HCT116 (cell line): Measurements from ENCODE around the gene SRD5A3. TPM values are rescaled to one million over a fixed set of nuclear protein-coding genes. Genes with fewer than 3 reads are reported as not detected.

Experiments used
- ATAC-seq: fragments of 200-7000 bp; cut with Tn5 transposase; 2 replicates; pipeline ENCODE4 v1.9.1; 2020; ENCODE audit warnings: mild to moderate bottlenecking, moderate library complexity
- BruUV-seq: library from RNA; stranded (reverse); fragments of 400-500 nt; replicated peaks from 2 replicates; lab custom pipeline; 2021; lab: Mats Ljungman, UMichigan
- CTCF ChIA-PET: fragments of 300-600 bp; sonication (Branson Sonifier 250); formaldehyde crosslinking; loops from one replicate; lab custom pipeline; 2021; ENCODE audit warnings: antibody characterized with exemption; lab: Charles Lee
- POLR2A ChIA-PET: fragments of 300-600, 350-600 bp; sonication (Branson Sonifier 250); formaldehyde crosslinking; loops from one replicate; lab custom pipeline; 2021; ENCODE audit warnings: antibody characterized with exemption; lab: Charles Lee
- RAD21 ChIA-PET, 2 experiments: fragments of 300-600 bp; sonication (Branson Sonifier 250); formaldehyde crosslinking; loops; one replicate each; lab custom pipeline; 2023; ENCODE audit warnings: low total read pairs in 2 of 2; ENCODE audit not compliant: uncharacterized antibody in 2 of 2, unreplicated experiment in 2 of 2, low non-redundant PET in 1 of 2; lab: Charles Lee
- DNase-seq: peaks from one replicate; pipeline ENCODE4 v3.0.0-alpha.2; 2010; ENCODE audit warnings: low read depth, low spot score
- H2AFZ ChIP-seq: fragments of 200-600 bp; shearing (Covaris generic), sonication (generic); 2 replicates; pipeline ENCODE4 v1.6.1; 2017; ENCODE audit warnings: low read depth, mixed run types, mixed read lengths, antibody characterized with exemption, low read length; ENCODE audit not compliant: poor library complexity, severe bottlenecking
- H3K27ac ChIP-seq: 2 replicates; pipeline ENCODE4 v1.5.1; 2012; ENCODE audit warnings: low read depth, low read length
- H3K27me3 ChIP-seq: fragments of 200-600 bp; sonication (generic); 2 replicates; pipeline ENCODE4 v1.6.1; 2016; ENCODE audit warnings: mixed run types, low read length, mixed read lengths; ENCODE audit not compliant: insufficient read depth
- H3K36me3 ChIP-seq, 2 experiments: fragments of 200-500 bp in 1 of 2; fragments of 200-600 bp in 1 of 2; sonication (Bioruptor generic) in 1 of 2; sonication (generic) in 1 of 2; 2 replicates each; pipeline versions ENCODE4 v1.5.1 to v1.6.1; 2014 to 2016; ENCODE audit warnings: low read length in 2 of 2, inconsistent platforms in 1 of 2, mixed read lengths in 1 of 2, mixed run types in 1 of 2; ENCODE audit not compliant: insufficient read depth in 2 of 2, control insufficient read depth in 1 of 2
- H3K4me1 ChIP-seq, 2 experiments: fragments of 200-600 bp in 1 of 2; sonication (generic) in 1 of 2; 2 replicates each; pipeline versions ENCODE4 v1.5.1 to v1.6.1; 2012 to 2017; ENCODE audit warnings: low read length in 2 of 2, inconsistent platforms in 1 of 2, mild to moderate bottlenecking in 1 of 2, mixed read lengths in 1 of 2, mixed run types in 1 of 2, moderate library complexity in 1 of 2; ENCODE audit not compliant: insufficient read depth in 2 of 2, control insufficient read depth in 1 of 2
- H3K4me2 ChIP-seq: fragments of 200-600 bp; sonication (generic); 2 replicates; pipeline ENCODE4 v1.6.1; 2017; ENCODE audit warnings: mixed run types, low read length, mixed read lengths
- H3K4me3 ChIP-seq, 2 experiments: fragments of 200-600 bp in 1 of 2; sonication (generic) in 1 of 2; replicated peaks in 1 of 2; 2 replicates each; pipeline ENCODE4 v1.5.1; 2011 to 2016; ENCODE audit warnings: low read length in 2 of 2, control low read depth in 1 of 2, low read depth in 1 of 2, mild to moderate bottlenecking in 1 of 2, mixed read lengths in 1 of 2, mixed run types in 1 of 2
- H3K79me2 ChIP-seq: fragments of 200-600 bp; sonication (generic); 2 replicates; pipeline ENCODE4 v1.6.1; 2017; ENCODE audit warnings: mild to moderate bottlenecking, mixed run types, low read length, moderate library complexity, mixed read lengths; ENCODE audit not compliant: insufficient read depth
- H3K9ac ChIP-seq: fragments of 200-600 bp; sonication (generic); 2 replicates; pipeline ENCODE4 v1.6.1; 2016; ENCODE audit warnings: low read length, mixed read lengths
- H3K9me2 ChIP-seq: fragments of 200-600 bp; sonication (generic), shearing (Covaris generic); 2 replicates; pipeline ENCODE4 v1.6.1; 2017; ENCODE audit warnings: mixed run types, mild to moderate bottlenecking, moderate library complexity; ENCODE audit not compliant: insufficient read depth
- H3K9me3 ChIP-seq, 2 experiments: fragments of 200-500 bp in 1 of 2; fragments of 200-600 bp in 1 of 2; sonication (Bioruptor generic) in 1 of 2; sonication (generic) in 1 of 2; 2 replicates each; pipeline ENCODE4 v1.6.1; 2014 to 2017; ENCODE audit warnings: low read length in 2 of 2, mixed read lengths in 2 of 2, inconsistent platforms in 1 of 2, low read depth in 1 of 2, mild to moderate bottlenecking in 1 of 2, mixed run types in 1 of 2, moderate library complexity in 1 of 2; ENCODE audit not compliant: control insufficient read depth in 1 of 2, insufficient read depth in 1 of 2
- H4K20me1 ChIP-seq: fragments of 200-600 bp; sonication (generic), shearing (Covaris generic); 2 replicates; pipeline ENCODE4 v1.6.1; 2017; ENCODE audit warnings: mixed run types, mild to moderate bottlenecking, moderate library complexity; ENCODE audit not compliant: insufficient read depth
- RAD21 ChIP-seq: IDR thresholded peaks from 2 replicates; pipeline ENCODE4 v1.6.1; 2012; ENCODE audit warnings: low read depth, mild to moderate bottlenecking
- YY1 ChIP-seq: IDR thresholded peaks from 2 replicates; pipeline ENCODE4 v1.6.1; 2011; ENCODE audit warnings: low read length, low read depth, moderate library complexity, mild to moderate bottlenecking; ENCODE audit not compliant: insufficient replicate concordance; ENCODE audit errors: extremely low read depth
- ZFX ChIP-seq: fragments of 450-650 bp; IDR thresholded peaks from 2 replicates; pipeline ENCODE4 v1.6.1; 2017
- ZNF274 ChIP-seq: fragments of 200-500 bp; sonication (Bioruptor generic); IDR thresholded peaks from 2 replicates; pipeline ENCODE4 v1.6.1; 2014; ENCODE audit warnings: mild to moderate bottlenecking, low read depth, low read length, inconsistent platforms
- intact Hi-C: fragments of 100-400 bp; cut with micrococcal nuclease; formaldehyde crosslinking; loops from 2 replicates; pipeline ENCODE4 v1.10.0; 2022
- total RNA-seq: library from RNA; stranded (reverse); gene quantifications from one replicate; pipeline ENCODE4 v1.2.1, GENCODE V29; 2021; ENCODE audit not compliant: unreplicated experiment
- TF ChIP-seq, protein P1 (sequence below): IDR thresholded peaks from 2 replicates; pipeline ENCODE4 v1.6.1; 2012
- TF ChIP-seq, protein P2 (sequence below), 3 experiments: fragments of 200-600 bp in 1 of 3; sonication (generic) in 1 of 3; IDR thresholded peaks in 2 of 3; conservative IDR thresholded peaks in 1 of 3; 2 replicates each; pipeline ENCODE4 v1.5.1; 2012 to 2017; ENCODE audit warnings: low read depth in 2 of 3, low read length in 2 of 3, antibody characterized with exemption in 1 of 3, borderline replicate concordance in 1 of 3, control low read depth in 1 of 3, mild to moderate bottlenecking in 1 of 3, mixed read lengths in 1 of 3, mixed run types in 1 of 3, moderate library complexity in 1 of 3; ENCODE audit not compliant: insufficient read depth in 1 of 3

SRD5A3 gene
- total RNA-seq, 1 experiment from 2014 or later = 19.9 TPM

DNA sequence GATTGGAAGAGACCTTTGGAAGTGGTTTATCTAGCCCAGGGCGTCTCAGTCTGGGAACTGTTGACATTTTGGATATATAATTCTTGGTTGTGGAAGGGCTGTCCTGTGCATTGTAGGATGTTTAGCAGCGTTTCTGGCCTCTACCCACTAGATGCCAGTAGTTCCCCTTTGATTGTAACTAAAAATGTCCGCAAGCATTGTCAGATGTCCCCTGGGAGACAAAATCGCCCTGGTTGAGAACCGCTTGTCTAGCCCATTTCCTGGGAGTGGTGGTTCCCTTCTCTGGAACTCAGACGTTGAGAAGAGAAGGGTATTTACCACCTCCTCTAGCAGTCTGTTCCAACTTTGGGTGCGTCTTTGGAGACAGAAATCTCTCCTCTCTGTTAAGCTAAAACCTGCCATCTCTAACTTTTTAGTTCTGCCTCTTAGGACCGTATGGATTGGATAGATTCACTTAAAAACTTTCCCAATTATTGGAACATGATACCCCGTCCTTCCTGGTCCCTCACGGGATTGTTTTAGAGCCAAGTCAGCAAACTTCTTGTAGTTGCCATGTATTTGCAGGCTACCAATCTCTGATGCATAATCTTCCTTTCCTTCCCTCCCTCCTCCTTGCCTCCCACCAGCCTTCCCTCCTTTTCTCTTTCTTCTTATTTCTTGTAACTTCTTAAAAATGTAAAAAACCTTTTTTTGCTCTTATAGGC is 63.6 kb downstream of the SRD5A3 start:
- POLR2A ChIA-PET = no interaction called here
- CTCF ChIA-PET = no interaction called here
- H3K36me3 ChIP-seq = peaks cover 15 to 23% of the 10 kb centered on the region in 2 experiments; a peak in 2 of 4 replicates

More for the DNA sequence above, 63.6 kb downstream of the SRD5A3 start:
- RAD21 ChIA-PET = interaction anchor here in 1 of 2 experiments (0.8 kb wide), 1 partner anchor 145 kb away, joined by 3 read pairs; no protein-coding TSS in a partner anchor
- H3K79me2 ChIP-seq = peaks cover 100% of the 10 kb centered on the region
- no peak overlapping the region for H3K9ac ChIP-seq
- TF ChIP-seq YY1 (no peak), RAD21 (peak; percentile 39), ZNF274 (no peak), ZFX (no peak)
- TF ChIP-seq, protein P1, sequence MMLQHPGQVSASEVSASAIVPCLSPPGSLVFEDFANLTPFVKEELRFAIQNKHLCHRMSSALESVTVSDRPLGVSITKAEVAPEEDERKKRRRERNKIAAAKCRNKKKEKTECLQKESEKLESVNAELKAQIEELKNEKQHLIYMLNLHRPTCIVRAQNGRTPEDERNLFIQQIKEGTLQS = no peak
- TF ChIP-seq, protein P2, sequence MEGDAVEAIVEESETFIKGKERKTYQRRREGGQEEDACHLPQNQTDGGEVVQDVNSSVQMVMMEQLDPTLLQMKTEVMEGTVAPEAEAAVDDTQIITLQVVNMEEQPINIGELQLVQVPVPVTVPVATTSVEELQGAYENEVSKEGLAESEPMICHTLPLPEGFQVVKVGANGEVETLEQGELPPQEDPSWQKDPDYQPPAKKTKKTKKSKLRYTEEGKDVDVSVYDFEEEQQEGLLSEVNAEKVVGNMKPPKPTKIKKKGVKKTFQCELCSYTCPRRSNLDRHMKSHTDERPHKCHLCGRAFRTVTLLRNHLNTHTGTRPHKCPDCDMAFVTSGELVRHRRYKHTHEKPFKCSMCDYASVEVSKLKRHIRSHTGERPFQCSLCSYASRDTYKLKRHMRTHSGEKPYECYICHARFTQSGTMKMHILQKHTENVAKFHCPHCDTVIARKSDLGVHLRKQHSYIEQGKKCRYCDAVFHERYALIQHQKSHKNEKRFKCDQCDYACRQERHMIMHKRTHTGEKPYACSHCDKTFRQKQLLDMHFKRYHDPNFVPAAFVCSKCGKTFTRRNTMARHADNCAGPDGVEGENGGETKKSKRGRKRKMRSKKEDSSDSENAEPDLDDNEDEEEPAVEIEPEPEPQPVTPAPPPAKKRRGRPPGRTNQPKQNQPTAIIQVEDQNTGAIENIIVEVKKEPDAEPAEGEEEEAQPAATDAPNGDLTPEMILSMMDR (IDR thresholded peaks at IDR 0.05 in 2 of 3, conservative IDR thresholded peaks at IDR 0.05 in 1 of 3; ENCODE audit: borderline replicate concordance in 1 of 3, insufficient read depth in 1 of 3, low read depth in 2 of 3, low read length in 2 of 3) = peak; percentile 13 to 44 (median 31); a peak in 4 of 6 replicates
- TF ChIP-seq, all 23 proteins: peak for 2
- DNase-seq (no peak), ATAC-seq (peak; percentile 65)
- Histone ChIP-seq H3K4me1 (no peaks in the 10 kb centered on the region), H2AFZ (no peak overlapping the region), H3K4me2 (no peak overlapping the region), H3K27ac (no peak overlapping the region), H4K20me1 (peaks cover 17% of the 10 kb centered on the region; the same call in 1 of the 2 replicates), H3K27me3 (no peaks in the 10 kb centered on the region), H3K4me3 (no peak overlapping the region), H3K9me2 (no peaks in the 10 kb centered on the region), H3K9me3 (no peaks in the 10 kb centered on the region)
- BruUV-seq = no TSS peak
- intact Hi-C loops = no loop called here
